RWPE1 (cell line): ENCODE data around the gene MEMO1.

Source experiments
- CTCF ChIA-PET: fragments of 350-600 bp; sonication (Branson Sonifier 250); formaldehyde crosslinking; extraction: SDS; loops from one replicate; lab custom pipeline; 2021; lab: Yijun Ruan, JAX
- POLR2A ChIA-PET: fragments of 400-600 bp; formaldehyde crosslinking; extraction: SDS; loops from one replicate; lab custom pipeline; 2020; ENCODE audit warnings: antibody characterized with exemption; ENCODE audit not compliant: low non-redundant PET; lab: Yijun Ruan, JAX
- DNase-seq: peaks from one replicate; pipeline ENCODE4 v3.0.0; 2012; ENCODE audit warnings: low spot score
- H3K27ac ChIP-seq: fragments of 450-650 bp; 2 replicates; pipeline ENCODE4 v1.5.1; 2017
- CTCF ChIP-seq: fragments of 450-650 bp; conservative IDR thresholded peaks from 2 replicates; pipeline ENCODE4 v1.5.1; 2017; ENCODE audit warnings: low read depth, mild to moderate bottlenecking

MEMO1 gene

DNA sequence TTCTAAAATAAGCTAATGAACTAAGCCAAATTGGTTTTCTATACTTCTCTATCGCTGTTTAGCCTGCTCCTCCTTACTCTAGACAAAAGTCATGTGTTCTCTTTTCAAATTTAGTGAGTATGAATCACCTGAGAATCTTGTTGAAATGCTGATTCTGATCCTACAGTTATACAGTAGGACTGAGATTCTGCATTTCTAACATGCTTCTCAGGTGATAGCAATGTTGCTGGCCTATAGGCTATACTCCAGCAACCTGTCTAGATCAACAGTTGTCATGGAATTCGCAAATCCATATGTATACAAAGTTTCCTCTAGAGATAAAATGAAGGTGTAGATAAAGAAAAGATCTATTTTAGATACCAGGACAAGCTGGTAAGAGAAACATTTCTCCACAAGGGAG lies 62.9 kb downstream of the MEMO1 start:
- TF ChIP-seq CTCF = no peak

GRCh38 chr2:31946838-31947237 lies 64.0 kb downstream of the MEMO1 start:
- DNase-seq = no peak
- H3K27ac ChIP-seq = no peak overlapping the region
- POLR2A ChIA-PET = no interaction called here
- CTCF ChIA-PET = no interaction called here
- TF ChIP-seq CTCF = no peak

More for the DNA sequence above, 62.9 kb downstream of the MEMO1 start:
- ChIA-PET POLR2A (no interaction called here), CTCF (no interaction called here)
- DNase-seq = no peak
- H3K27ac ChIP-seq = no peak overlapping the region

DNA sequence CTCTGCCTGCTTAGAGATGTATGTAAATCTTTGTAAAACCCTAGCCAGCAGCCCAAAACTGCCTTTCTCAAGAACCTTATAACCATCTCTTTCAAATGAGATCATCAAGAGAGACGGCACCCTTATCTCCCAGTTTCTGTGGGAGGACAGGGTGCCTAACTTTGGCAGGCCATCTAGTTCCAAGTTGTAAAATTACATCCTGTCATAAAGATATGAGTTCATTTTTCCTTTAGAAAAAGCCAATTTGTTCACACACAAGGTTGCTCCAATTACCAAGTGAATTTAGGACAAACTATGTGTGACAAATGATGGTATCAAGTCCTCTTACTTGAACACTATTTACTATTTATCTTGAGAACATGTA lies 65.3 kb downstream of the MEMO1 start:
- TF ChIP-seq CTCF = no peak
- DNase-seq = no peak
- POLR2A ChIA-PET = no interaction called here
- no peak overlapping the region for H3K27ac ChIP-seq
- CTCF ChIA-PET = no interaction called here

DNA sequence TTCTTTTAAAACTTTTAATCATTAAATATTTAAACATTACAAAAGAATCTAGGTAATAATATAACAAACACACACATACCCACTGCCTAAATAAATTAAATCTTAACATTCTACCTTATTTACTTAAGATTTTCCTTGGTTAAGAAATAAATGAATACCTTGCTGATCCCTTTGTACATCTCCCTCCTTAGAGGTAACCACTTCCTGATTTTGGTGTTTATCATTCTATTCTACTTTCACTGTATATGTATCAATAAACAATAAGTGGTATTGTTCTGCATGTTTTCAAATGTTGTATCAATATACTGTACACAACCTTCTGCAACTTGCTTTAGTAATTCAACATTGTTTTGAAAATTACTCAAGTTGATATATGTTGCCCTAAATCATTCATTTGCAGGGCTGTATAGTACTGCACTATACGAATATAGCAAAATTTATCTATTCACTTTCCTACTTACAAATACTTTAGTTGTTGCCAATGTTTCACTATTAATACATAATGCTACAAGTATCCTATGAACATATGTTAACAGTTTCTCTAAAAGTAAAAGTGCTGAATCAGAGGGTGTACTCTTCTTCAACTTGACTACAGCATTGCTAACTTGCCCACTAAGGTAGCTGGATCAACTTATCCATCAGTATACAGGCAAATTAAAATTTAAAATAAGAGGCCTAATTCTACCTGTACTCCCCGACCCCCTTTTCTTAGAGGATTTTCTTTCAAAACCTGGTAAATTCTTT lies 65.8 kb downstream of the MEMO1 start:
- no peak for DNase-seq
- CTCF ChIA-PET = no interaction called here
- POLR2A ChIA-PET = no interaction called here
- TF ChIP-seq CTCF = no peak
- H3K27ac ChIP-seq = no peak overlapping the region

GRCh38 chr2:31943636-31944225 lies 67.1 kb downstream of the MEMO1 start:
- TF ChIP-seq CTCF = no peak
- ChIA-PET POLR2A (no interaction called here), CTCF (no interaction called here)
- H3K27ac ChIP-seq = no peak overlapping the region
- DNase-seq = no peak

DNA sequence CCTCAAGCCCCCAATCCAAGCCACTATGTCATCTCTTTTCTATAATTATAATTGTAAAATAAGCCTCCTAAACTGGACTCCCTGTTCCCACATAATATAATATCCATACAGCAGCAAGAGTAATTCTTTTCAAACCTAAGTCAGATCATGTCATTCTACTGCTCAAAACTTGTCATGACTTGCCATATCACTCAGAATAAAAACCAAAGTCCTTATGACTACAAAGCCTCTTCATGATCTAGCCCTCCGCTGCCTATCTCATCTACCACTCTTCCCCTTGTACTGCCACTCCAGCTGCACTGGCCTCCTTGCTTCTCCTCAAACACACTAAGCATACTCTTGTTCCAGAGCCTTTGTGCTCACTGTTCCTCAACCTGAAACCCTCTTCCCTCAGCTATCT lies 69.9 kb downstream of the MEMO1 start:
- no peak overlapping the region for H3K27ac ChIP-seq
- peak; percentile 4 for DNase-seq
- ChIA-PET CTCF (interaction anchor here (1.0 kb wide), 1 partner anchor 11 kb away, joined by 5 read pairs; no protein-coding TSS in a partner anchor), POLR2A (no interaction called here)
- TF ChIP-seq CTCF = no peak
